ENCODE data around the gene PSD2. TPM values are rescaled to one million over a fixed set of nuclear protein-coding genes. Genes with fewer than 3 reads are reported as not detected.

Gene PSD2
- total RNA-seq, 4 donors from 2014 or later = 0.08 to 0.13 (median 0.10) TPM; not detected in 1

GRCh38 chr5:139810341-139811273 lies 15.0 kb downstream of the PSD2 start:
- H3K36me3 ChIP-seq = no peaks in the 10 kb centered on the region
- no peak for TF ChIP-seq EP300 (IDR thresholded peaks at IDR 0.05)
- no peak for TF ChIP-seq POLR2A (IDR thresholded peaks at IDR 0.05)
- no peak for TF ChIP-seq POLR2AphosphoS5 (IDR thresholded peaks at IDR 0.05)
- no peak for TF ChIP-seq CTCF (IDR thresholded peaks at IDR 0.05)
- no peak overlapping the region for H3K4me3 ChIP-seq
- H3K4me1 ChIP-seq = no peaks in the 10 kb centered on the region
- H3K27ac ChIP-seq = no peak overlapping the region
- no peak for DNase-seq (ENCODE audit: low spot score in 2 of 2)
- no peaks in the 10 kb centered on the region for H3K27me3 ChIP-seq
- 87% methylated on average over 7 of the region's 8 CpGs for WGBS
- no peaks in the 10 kb centered on the region for H3K9me3 ChIP-seq

- H3K4me3 ChIP-seq = no peak overlapping the region
- H3K36me3 ChIP-seq = no peaks in the 10 kb centered on the region
- DNase-seq (ENCODE audit: low spot score in 2 of 2) = no peak
- WGBS = 50% methylated on average over 2 of the region's 2 CpGs
- no peak overlapping the region for H3K27ac ChIP-seq
- H3K4me1 ChIP-seq = no peaks in the 10 kb centered on the region
- no peaks in the 10 kb centered on the region for H3K9me3 ChIP-seq
- no peak for TF ChIP-seq POLR2A (IDR thresholded peaks at IDR 0.05)
- no peak for TF ChIP-seq CTCF (IDR thresholded peaks at IDR 0.05)
- TF ChIP-seq POLR2AphosphoS5 (IDR thresholded peaks at IDR 0.05) = no peak
- no peak for TF ChIP-seq EP300 (IDR thresholded peaks at IDR 0.05)
- no peaks in the 10 kb centered on the region for H3K27me3 ChIP-seq
Observed at GRCh38 chr5:139811274-139811607, 15.6 kb downstream of the PSD2 start.

- H3K36me3 ChIP-seq = no peaks in the 10 kb centered on the region
- no peak overlapping the region for H3K4me3 ChIP-seq
- no peaks in the 10 kb centered on the region for H3K9me3 ChIP-seq
- DNase-seq (ENCODE audit: low spot score in 2 of 2) = no peak
- H3K27ac ChIP-seq = no peak overlapping the region
- no peaks in the 10 kb centered on the region for H3K4me1 ChIP-seq
- TF ChIP-seq POLR2AphosphoS5 (IDR thresholded peaks at IDR 0.05) (no peak), EP300 (IDR thresholded peaks at IDR 0.05) (no peak), POLR2A (IDR thresholded peaks at IDR 0.05) (no peak), CTCF (IDR thresholded peaks at IDR 0.05) (no peak)
- H3K27me3 ChIP-seq = no peaks in the 10 kb centered on the region
- 89% methylated on average over 5 of the region's 5 CpGs for WGBS
Observed at GRCh38 chr5:139812323-139812722, 16.7 kb downstream of the PSD2 start.

- 94% methylated on average over 12 of the region's 25 CpGs for WGBS
Observed at GRCh38 chr5:139812836-139813805, 17.5 kb downstream of the PSD2 start.

More at GRCh38 chr5:139812836-139813805, 17.5 kb downstream of the PSD2 start:
- no peaks in the 10 kb centered on the region for H3K4me1 ChIP-seq
- DNase-seq (ENCODE audit: low spot score in 2 of 2) = no peak
- no peak for TF ChIP-seq POLR2A (IDR thresholded peaks at IDR 0.05)
- TF ChIP-seq EP300 (IDR thresholded peaks at IDR 0.05) = no peak
- TF ChIP-seq POLR2AphosphoS5 (IDR thresholded peaks at IDR 0.05) = no peak
- TF ChIP-seq CTCF (IDR thresholded peaks at IDR 0.05) = no peak
- no peaks in the 10 kb centered on the region for H3K27me3 ChIP-seq
- no peaks in the 10 kb centered on the region for H3K36me3 ChIP-seq
- no peak overlapping the region for H3K27ac ChIP-seq
- no peaks in the 10 kb centered on the region for H3K9me3 ChIP-seq
- no peak overlapping the region for H3K4me3 ChIP-seq
